Liver (tissue), 3 donors: ENCODE data around the gene TMIE.

Experiments
- EGR1 ChIP-seq, 2 donors: IDR thresholded peaks; 2 replicates each; pipeline ENCODE4 v1.6.1; 2016 to 2018; ENCODE audit warnings: antibody characterized with exemption in 2 of 2, low read depth in 2 of 2
- FOXA1 ChIP-seq: IDR thresholded peaks from 2 replicates; pipeline ENCODE4 v1.6.1; 2016; ENCODE audit warnings: antibody characterized with exemption
- GABPA ChIP-seq, 2 donors: IDR thresholded peaks in 1 of 2; conservative IDR thresholded peaks in 1 of 2; 2 replicates each; pipeline ENCODE4 v1.6.1; 2016; ENCODE audit warnings: antibody characterized with exemption in 2 of 2, mild to moderate bottlenecking in 1 of 2, moderate library complexity in 1 of 2
- JUND ChIP-seq, 2 donors: IDR thresholded peaks; 2 replicates each; pipeline ENCODE4 v1.6.1; 2016; ENCODE audit warnings: antibody characterized with exemption in 2 of 2
- RAD21 ChIP-seq, 2 donors: IDR thresholded peaks; 2 replicates each; pipeline ENCODE4 v1.6.1; 2016; ENCODE audit warnings: antibody characterized with exemption in 2 of 2, mild to moderate bottlenecking in 2 of 2
- RXRA ChIP-seq, 2 donors: IDR thresholded peaks; 2 replicates each; pipeline ENCODE4 v1.6.1; 2017 to 2018; ENCODE audit warnings: antibody characterized with exemption in 2 of 2, mild to moderate bottlenecking in 1 of 2
- SP1 ChIP-seq: IDR thresholded peaks from 2 replicates; pipeline ENCODE4 v1.6.1; 2018; ENCODE audit warnings: antibody characterized with exemption, mild to moderate bottlenecking
- TAF1 ChIP-seq: conservative IDR thresholded peaks from 2 replicates; pipeline ENCODE4 v1.6.1; 2016; ENCODE audit warnings: antibody characterized with exemption, mild to moderate bottlenecking
- YY1 ChIP-seq: IDR thresholded peaks from 2 replicates; pipeline ENCODE4 v1.6.1; 2016; ENCODE audit warnings: antibody characterized with exemption, mild to moderate bottlenecking
- TF ChIP-seq, protein P1 (sequence below): fragments of 150-350 bp; IDR thresholded peaks from 2 replicates; pipeline ENCODE4 v1.5.1; 2017; ENCODE audit warnings: improper control_type of control experiment, low read depth, low read length; ENCODE audit not compliant: missing input control
- TF ChIP-seq, protein P2 (sequence below): IDR thresholded peaks from 2 replicates; pipeline ENCODE4 v1.6.1; 2016; ENCODE audit warnings: antibody characterized with exemption, mild to moderate bottlenecking
- TF ChIP-seq, protein P3 (sequence below): IDR thresholded peaks from 2 replicates; pipeline ENCODE4 v1.6.1; 2016; ENCODE audit warnings: antibody characterized with exemption
- TF ChIP-seq, protein P4 (sequence below): IDR thresholded peaks from 2 replicates; pipeline ENCODE4 v1.6.1; 2016; ENCODE audit warnings: antibody characterized with exemption
- donor health status: healthy.
- donor health status: healthy.

DNA sequence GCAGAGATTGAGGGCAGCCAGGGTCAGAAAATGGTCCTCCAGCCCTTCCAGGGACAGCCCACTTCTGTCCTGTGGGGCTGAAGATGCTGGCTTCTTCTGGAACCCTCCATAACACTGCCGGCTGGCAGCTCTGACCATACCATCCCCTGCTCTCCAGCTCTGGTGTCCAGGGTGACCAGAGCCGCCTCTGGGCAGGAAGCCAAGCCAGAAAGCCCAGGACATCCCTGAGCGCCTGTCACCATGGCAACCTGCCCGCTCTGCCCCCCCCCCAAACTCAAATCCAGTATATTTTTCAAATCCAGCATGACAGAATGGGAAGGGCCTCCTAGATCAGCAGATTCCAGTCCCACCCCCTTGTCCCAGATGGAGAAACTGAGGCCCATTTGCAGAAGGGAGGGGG is 420 bp upstream of the TMIE start:
- TF ChIP-seq, protein P1, sequence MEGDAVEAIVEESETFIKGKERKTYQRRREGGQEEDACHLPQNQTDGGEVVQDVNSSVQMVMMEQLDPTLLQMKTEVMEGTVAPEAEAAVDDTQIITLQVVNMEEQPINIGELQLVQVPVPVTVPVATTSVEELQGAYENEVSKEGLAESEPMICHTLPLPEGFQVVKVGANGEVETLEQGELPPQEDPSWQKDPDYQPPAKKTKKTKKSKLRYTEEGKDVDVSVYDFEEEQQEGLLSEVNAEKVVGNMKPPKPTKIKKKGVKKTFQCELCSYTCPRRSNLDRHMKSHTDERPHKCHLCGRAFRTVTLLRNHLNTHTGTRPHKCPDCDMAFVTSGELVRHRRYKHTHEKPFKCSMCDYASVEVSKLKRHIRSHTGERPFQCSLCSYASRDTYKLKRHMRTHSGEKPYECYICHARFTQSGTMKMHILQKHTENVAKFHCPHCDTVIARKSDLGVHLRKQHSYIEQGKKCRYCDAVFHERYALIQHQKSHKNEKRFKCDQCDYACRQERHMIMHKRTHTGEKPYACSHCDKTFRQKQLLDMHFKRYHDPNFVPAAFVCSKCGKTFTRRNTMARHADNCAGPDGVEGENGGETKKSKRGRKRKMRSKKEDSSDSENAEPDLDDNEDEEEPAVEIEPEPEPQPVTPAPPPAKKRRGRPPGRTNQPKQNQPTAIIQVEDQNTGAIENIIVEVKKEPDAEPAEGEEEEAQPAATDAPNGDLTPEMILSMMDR: no peak
- no peak for TF ChIP-seq RAD21 (IDR thresholded peaks at IDR 0.05)
- TF ChIP-seq SP1: no peak
- no peak for TF ChIP-seq TAF1
- TF ChIP-seq, protein P2, sequence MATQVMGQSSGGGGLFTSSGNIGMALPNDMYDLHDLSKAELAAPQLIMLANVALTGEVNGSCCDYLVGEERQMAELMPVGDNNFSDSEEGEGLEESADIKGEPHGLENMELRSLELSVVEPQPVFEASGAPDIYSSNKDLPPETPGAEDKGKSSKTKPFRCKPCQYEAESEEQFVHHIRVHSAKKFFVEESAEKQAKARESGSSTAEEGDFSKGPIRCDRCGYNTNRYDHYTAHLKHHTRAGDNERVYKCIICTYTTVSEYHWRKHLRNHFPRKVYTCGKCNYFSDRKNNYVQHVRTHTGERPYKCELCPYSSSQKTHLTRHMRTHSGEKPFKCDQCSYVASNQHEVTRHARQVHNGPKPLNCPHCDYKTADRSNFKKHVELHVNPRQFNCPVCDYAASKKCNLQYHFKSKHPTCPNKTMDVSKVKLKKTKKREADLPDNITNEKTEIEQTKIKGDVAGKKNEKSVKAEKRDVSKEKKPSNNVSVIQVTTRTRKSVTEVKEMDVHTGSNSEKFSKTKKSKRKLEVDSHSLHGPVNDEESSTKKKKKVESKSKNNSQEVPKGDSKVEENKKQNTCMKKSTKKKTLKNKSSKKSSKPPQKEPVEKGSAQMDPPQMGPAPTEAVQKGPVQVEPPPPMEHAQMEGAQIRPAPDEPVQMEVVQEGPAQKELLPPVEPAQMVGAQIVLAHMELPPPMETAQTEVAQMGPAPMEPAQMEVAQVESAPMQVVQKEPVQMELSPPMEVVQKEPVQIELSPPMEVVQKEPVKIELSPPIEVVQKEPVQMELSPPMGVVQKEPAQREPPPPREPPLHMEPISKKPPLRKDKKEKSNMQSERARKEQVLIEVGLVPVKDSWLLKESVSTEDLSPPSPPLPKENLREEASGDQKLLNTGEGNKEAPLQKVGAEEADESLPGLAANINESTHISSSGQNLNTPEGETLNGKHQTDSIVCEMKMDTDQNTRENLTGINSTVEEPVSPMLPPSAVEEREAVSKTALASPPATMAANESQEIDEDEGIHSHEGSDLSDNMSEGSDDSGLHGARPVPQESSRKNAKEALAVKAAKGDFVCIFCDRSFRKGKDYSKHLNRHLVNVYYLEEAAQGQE: no peak
- no peak for TF ChIP-seq EGR1 (IDR thresholded peaks at IDR 0.05; ENCODE audit: low read depth in 2 of 2)
- TF ChIP-seq, protein P3, sequence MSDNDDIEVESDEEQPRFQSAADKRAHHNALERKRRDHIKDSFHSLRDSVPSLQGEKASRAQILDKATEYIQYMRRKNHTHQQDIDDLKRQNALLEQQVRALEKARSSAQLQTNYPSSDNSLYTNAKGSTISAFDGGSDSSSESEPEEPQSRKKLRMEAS: no peak
- no peak for TF ChIP-seq JUND (IDR thresholded peaks at IDR 0.05)
- TF ChIP-seq, protein P4, sequence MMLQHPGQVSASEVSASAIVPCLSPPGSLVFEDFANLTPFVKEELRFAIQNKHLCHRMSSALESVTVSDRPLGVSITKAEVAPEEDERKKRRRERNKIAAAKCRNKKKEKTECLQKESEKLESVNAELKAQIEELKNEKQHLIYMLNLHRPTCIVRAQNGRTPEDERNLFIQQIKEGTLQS: no peak
- no peak for TF ChIP-seq GABPA (IDR thresholded peaks at IDR 0.05 in 1 of 2, conservative IDR thresholded peaks at IDR 0.05 in 1 of 2)
- TF ChIP-seq FOXA1: no peak
- TF ChIP-seq RXRA (IDR thresholded peaks at IDR 0.05): no peak
- TF ChIP-seq YY1: no peak
